ENCODE results near the gene SESN2.
"Not testable (repeated sequence)": the region's sequence is repeated elsewhere in the genome, so short reads cannot be mapped to it uniquely, and the experiment has no call there.

SESN2 gene

DNA sequence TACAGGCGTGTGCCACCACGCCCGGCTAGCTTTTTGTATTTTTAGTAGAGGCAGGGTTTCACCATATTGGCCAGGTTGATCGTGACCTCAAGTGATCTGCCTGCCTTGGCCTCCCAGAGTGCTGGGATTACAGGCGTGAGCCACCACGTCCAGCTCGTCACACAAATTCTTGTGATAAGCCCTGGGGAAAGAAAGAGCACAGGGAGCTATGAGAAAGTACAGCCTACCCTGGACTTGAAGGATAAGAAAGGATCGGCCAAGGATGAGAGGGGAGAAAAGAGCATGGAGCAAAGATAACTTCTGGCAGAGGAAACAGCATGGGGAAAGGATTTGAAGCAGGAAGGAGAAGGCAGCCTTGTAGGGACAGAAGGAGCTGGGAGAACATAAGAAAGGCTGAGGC lies 29.2 kb downstream of the SESN2 start:
- no peak for DNase-seq (ENCODE audit: low read depth)

DNA sequence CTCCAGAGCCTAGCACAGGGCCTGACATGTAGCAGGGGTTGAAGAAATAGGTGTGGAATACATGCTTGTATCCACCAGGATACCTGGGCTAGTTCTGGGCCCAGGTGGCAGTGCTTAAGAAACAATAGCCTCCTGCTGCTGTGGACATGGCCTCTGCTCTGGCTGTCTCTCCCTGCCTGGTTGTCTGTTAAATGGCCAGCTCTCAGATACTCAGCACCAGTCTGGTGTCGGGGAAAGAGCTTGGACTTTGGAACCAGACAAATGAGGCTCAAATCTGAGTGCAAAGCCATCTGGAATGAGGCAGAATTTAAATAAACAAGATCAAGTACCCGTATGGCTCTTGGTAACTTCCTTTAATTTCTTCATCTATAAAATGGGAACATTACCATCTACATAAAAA lies 31.5 kb downstream of the SESN2 start:
- no peak for DNase-seq (ENCODE audit: low read depth)

DNA sequence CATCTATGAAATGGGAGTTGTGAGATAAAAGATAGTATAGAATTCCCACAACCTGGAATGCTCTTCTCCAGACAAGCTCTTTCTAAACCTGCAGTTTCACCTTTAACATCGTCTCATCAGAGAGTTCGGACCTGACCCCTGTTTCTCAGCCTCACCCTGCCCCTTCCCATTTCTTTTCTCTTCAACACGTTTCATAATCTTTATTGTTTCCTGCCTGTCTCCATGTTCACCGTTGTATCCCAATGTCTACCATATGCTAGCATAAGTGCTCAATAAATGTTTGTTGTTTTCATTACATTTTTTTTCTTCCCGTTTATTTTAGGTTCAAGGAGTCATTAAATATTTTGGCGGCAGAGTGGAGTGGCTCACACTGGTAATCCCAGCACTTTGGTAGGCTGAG lies 32.4 kb downstream of the SESN2 start:
- DNase-seq (ENCODE audit: low read depth): no peak

DNA sequence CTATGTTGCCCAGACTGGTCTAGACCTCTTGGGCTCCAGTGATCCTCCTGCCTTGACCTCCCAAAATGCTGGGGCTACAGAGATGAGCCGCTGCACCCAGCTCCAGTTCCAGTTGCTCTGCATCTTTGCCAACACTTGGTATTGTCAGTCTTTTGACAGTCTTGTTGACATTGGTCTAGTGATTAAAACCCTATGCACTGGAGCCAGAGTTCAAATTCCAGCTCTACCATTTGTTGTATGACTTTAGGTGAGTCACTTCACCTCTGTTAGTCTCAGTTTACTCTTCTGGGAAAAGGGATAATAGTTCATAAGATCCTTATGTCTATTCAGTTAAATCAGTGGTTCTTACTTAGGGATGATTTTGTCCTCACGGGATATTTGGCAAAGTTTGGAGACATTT lies 36.6 kb downstream of the SESN2 start:
- DNase-seq (ENCODE audit: low read depth): no peak

DNA sequence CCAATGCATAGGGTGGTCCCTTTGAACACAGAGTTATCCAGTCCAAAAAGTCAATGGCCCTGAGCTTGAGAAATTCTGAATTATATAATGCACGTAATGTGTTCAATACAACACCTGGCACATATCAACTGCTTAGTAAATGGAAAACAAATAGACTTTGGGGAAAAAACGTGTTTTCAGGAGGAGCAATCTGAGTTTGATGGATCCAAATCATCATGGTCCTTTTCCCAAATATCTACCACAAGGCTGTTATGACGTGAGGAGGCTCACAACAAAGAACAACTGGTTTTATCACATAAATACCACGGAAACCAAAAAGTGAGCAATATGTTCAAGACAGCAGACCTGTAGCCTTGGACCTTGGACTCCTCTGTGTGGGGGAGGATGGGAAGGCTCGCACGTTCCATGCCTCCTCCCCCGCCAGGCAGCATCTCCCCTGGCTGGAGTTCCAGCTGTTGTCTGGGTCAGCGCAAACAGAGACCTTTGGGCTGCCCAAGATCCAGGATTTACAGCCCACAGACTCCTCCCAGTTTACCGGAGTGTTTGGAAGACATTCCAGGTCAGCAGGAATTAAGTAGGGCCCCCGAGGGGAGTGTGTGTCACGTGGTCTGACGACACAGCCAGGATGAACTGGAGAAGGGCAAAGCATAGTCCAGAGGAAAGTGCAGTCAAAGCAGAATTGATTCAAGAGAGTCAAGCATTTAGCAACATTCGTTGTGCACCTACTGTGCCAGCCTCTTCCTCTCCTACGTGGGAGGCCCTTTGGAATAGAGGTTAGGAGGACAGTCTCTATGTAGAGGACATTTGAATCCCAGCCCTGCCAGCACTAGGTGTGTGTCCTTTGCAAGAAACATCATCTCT lies 37.3 kb downstream of the SESN2 start:
- no peak for DNase-seq (ENCODE audit: low read depth)

DNA sequence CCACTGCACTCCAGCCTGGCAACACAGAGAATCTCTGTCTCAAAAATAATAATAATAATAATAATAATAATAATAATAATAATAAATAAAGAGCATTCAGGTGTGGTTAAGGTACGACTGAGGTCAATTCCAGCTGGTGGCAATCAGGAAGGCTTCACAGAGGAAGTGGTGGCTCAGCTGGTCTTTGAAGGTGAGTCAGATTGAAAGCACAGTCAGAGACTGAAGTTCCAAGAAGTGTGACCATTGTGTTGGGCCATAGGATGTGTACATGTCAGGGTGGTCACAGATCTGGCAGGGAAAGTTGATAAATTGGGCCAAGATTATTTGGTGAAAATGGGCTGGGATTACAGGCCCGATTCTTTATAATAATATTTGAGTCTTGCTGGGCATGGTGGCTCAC lies 38.5 kb downstream of the SESN2 start:
- no peak for DNase-seq (ENCODE audit: low read depth)

DNA sequence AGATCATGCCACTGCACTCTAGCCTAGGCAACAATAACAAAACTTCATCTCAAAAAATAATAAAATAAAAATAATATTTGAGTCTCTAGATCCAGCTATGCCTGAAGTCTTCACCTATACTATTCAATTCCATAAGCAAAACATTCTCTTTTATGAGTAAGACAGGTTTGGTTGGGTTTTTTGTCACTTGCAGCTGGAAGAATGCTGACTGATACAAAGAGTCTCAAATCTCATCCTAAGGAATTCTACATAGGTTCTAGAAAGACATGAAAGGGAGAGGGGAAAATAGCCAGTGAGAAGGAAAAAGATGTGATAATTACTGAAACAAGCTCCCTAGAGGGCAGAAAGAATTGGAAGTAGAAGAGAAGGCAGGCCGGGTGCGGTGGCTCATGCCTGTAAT lies 39.1 kb downstream of the SESN2 start:
- no peak for DNase-seq (ENCODE audit: low read depth)

DNA sequence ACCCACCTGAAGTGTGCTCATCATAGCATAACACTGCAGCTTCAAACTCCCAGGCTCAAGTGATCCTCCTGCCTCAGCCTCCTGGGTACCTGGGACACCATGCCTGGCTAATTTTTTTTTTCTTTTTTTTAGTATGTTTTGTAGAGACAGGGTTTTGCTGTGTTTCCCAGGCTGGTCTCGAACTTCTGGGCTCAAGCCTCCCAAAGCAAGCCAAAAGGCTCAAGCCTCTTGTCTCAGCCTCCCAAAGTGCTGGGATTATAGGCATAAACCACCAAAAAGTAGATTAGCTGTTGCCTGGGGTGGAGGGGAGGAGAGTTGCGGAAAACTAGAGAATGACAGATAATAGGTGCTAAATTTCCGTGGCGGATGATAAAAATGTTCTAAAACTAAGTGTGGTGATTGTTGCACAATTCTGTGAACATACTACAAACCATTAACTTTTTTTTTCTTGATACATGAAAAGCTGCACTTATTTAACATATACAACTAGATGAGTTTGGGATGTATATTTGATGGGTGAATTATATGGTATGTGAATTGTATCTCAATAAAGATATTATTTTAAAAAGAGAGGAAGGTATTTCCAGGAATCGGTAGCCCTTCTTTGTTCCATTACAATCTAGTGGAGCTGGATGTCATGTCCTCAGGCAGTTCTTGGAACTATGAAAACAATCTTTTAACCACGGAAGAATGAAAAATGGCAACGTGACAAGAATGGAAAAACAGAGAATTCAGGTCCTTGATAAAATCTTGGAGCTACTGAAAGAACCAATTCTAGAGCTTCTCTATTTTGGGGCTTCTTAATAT lies 42.3 kb downstream of the SESN2 start:
- DNase-seq (ENCODE audit: low read depth): no peak

DNA sequence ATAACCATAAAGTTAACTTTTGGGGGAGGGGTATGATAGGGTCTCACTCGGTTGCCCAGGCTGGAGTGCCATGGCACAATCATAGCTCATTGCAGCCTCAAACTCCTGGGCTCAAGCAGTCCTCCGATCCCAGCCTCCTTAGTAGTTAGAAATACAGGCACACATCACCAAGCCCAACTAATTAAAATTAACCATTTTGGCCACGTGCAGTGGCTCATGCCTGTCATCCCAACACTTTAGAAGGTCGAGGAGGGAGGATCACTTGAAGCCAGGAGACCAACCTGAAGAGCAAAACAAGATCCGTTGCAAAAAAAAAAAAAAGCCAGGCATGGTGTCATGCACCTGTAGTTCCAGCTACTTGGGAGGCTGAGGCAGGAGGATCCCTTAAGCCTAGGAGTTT lies 42.9 kb downstream of the SESN2 start:
- DNase-seq (ENCODE audit: low read depth): no peak

DNA sequence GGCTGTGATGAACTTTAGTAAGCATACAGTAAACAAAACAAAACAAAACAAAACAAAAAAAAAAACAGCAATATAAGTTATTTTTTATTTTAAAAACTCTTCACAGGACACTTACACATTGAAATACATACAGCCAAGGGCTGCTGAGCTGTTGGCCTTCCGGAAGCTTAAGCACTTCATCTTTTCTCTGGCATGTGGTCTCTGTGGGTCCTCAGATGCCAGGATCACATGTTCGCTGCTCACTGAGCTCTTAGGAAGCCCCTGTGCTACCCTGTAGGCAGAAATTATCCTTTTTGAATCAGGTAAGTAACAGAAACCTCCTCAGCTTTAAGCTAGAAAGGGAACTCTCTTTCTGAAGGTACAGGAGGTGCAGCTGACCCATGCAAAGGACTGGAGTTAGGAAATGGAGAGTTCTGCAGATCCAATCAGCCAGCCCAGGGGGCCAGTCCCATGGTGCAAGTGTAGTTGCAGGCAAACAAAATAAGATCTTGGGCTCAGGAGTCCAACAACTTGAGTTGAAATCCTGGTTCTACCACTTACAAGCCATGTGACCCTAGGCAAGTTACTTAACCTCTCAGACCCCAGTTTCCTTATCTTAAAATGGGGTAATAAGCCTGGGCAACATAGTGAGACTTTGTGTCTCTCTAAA lies 47.1 kb downstream of the SESN2 start:
- no peak for DNase-seq (ENCODE audit: low read depth)

DNA sequence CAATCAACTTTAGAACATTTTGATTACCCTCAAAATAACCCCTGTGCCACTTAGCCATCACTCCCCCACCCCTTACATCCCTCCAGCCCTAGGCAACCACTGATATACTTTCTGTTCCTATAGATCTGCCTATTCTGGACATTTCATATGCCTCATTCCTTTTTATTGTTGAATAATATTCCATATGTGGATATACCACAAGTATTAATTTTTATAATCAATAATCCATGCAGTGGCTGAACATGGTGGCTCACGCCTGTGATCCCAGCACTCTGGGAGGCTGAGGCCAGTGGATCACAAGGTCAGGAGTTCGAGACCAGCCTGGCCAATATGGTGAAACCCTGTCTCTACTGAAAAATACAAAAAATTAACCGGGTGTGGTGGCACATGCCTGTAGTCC lies 49.4 kb downstream of the SESN2 start:
- DNase-seq (ENCODE audit: low read depth): no peak

DNA sequence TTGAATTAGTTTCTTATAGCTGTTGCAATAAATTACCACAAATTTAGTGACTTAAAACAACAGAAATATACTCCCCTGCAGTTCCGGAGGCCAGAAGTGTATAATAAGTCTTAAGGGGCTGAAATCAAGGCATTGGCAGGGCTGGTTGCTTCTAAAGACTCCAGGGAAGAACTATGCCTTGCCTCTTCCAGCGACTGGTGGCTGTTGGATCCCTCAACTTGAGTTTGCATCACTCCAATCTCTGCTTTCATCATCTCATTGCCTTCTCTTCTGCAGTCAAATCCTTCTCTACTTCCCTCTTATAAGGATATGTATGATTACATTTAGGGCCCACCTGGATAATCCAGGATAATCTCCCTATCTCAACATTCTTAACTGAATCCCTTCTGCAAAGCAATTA lies 50.4 kb downstream of the SESN2 start:
- no peak for DNase-seq (ENCODE audit: low read depth)

DNA sequence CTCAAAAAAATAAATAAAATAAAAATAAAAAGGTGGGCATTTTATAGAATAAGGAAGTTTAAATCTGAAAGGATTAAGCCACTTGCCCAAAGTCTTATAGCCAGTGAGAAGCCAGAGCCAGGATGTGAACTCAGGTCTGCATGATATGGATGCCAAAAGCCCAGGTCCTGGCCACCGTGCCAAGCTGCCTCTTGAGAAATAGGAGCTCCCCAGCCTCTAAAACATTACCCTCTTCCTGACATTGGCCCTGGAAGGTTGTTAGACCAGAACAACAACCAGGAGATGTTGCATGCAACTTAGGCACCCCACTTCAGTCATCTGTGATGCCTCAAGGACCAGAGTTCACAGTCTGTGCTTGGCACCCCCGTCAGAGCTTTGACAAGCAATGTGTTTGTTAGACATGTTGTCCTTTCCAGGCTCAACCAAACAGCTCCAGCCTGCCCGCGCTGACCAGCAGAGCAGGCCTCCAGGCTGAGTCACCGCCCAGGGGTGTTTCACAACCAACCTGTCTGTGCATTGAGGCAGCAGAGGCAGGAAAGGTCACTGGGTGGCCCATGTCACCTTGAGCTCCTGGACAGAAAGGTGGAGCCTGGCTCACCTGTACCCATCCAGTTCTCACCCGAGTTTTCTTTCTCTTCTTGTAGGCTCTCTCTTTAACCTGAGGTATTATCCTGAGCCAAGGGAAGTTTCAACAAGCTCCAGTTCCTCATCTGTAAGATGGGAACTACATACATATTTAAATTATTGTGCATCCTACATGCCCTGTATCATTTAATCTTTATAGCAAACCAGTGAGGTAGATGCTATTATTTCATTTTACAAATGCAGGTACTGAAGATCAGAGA lies 54.6 kb downstream of the SESN2 start:
- DNase-seq (ENCODE audit: low read depth): no peak

DNA sequence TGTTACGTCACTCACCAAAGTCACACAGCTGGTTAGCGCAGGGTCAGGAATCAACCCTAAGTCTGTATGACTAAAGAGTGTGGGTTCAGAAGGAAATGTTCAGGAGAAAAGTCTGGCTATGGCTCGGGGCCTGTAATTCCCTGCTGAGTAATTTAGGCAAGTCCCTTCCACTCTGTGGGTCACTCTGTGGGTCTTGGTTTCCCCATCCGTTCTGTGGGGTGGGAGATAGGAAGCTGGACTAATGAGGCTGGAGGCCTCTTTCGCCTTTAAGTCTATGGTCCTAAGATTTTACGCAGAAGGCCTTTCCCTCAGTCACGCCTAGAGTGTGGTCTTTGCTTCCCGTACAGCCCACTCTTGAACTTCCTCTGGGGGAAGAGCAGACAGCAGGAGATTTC lies 55.2 kb downstream of the SESN2 start:
- peak; percentile 68 for DNase-seq (ENCODE audit: low read depth)

DNA sequence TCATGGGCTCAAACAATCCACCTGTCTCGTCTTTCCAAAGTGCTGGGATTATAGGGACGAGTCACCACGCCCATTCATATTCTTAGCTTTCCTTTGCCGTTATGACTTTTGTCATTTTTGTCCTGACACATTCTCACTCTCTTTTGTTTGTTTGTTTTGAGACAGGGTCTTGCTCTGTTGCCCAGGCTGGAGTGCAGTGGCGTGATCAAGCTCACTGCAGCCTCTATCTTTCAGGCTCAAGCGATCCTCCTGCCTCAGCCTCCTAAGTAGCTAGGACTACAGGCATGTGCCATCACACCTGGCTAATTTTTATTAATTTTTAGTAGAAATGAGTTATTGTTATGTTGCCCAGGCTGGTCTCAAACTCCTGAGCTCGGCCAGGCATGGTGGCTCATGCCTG lies 57.7 kb downstream of the SESN2 start:
- DNase-seq (ENCODE audit: low read depth): no peak

DNA sequence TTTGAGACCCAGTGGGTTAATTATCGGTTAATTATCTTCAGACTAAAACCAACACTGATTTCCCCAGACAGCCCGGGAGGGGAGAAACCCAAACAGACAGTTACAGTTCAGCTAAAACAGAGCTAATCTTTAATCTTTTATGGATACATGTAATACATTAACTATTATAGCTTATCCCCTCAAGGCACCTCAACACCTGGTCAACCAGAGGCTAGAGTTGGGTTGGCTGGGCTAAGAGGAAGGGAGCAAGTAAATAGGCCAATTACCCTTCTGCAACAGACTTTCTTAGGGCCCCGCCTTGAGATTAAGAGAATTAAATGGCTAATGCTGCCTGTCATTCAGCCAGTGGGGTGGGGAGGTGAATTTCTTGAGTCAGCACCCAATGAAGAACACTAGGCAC lies 62.9 kb downstream of the SESN2 start:
- no peak for DNase-seq (ENCODE audit: low read depth)

DNA sequence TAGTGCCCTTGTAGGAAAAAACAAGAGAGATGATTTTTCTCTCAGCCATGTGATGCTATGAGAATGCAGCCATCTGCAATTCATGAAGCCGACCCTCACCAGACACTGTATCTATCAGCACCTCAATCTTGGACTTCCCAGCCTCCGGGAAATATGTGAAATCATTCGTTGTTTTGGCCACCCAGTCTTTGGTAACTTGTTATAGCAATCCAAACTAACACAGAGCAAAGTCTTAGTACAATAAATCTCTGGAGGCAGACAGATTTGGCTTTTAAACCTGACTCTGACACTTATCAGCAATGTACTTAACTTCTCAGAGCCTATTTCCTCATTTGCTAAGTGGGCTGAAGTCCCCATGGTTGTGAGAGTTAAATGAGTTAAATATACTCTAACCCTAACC lies 64.4 kb downstream of the SESN2 start:
- no peak for DNase-seq (ENCODE audit: low read depth)

DNA sequence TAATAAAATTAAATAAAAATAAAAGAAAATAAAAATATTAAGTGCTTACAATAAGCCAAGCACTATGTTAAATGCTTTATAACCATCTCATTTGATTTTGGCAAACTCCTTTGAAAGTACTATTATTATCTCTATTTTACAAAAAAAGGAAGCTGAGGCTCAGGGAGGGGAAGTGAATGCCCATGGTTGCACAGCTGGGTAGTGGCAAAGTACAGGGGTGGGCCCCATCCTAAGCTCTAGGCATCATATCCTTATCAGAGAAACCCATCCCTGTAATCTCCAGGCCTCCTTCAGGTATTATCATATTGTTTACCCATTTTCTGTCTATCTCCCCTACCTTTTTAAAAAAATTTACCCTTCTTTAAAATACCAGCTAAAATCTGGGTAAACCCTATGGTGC lies 67.2 kb downstream of the SESN2 start:
- no peak for DNase-seq (ENCODE audit: low read depth)

DNA sequence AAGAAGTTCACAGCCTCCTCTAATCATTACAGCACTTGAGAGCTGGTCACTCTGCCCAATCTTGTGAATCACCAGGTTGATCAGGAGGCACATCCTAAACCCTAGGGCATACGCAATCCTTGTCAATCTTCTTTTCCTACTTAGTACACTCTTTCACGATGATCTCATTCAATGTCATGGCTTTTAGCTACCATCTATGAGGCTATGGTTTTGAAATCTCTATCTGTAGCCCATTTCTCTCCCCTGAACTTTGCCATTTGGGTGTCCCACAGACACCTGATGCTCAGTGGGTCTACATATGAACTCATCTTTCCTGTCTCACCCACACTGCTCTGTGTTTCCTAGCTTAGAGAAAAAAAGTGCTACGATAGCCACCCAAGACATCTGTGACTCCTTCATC lies 67.7 kb downstream of the SESN2 start:
- no peak for DNase-seq (ENCODE audit: low read depth)

DNA sequence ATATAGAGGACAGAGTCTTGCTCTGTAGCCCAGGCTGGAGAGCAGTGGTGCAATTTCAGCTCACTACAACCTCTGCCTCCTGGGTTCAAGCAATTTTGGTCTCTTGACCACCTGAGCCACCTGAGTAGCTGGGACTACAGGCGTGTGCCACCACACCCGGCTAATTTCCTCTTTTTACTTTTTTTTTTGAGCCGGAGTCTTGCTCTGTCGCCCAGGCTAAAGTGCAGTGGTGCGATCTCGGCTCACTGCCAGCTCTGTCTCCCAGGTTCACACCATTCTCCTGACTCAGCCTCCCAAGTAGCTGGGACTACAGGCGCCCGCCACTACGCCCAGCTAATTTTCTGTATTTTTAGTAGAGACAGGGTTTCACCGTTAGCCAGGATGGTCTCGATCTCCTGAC lies 68.1 kb downstream of the SESN2 start:
- DNase-seq (ENCODE audit: low read depth): not testable (repeated sequence)

DNA sequence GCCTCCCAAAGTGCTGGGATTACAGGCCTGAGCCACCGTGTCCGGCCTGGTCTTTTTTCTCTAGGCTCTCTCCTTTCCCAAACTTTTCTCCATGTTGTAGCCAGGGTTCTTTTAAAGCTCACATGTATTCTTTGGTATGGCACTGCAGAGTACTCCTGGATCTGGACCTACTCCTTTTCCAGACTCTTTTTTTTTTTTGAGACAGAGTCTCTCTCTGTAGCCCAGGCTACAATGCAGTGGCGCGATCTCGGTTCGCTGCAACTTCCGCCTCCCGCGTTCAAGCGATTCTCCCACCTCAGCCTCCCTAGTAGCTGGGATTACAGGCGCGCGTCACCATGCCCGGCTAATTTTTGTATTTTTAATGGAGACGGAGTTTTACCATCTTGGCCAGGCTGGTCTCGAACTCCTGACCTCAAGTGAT lies 68.9 kb downstream of the SESN2 start:
- DNase-seq (ENCODE audit: low read depth): no peak
